DOHH2 (cell line): ENCODE results near the gene GABPA.
A peak's percentile ranks its signal among the peaks of the same experiment; 100 is the strongest.

Experiments used
- H3F3A ChIP-seq: fragments of 200-600 bp; sonication (generic), shearing (Covaris generic); 2 replicates; pipeline ENCODE4 v1.6.0; 2016; ENCODE audit warnings: antibody characterized with exemption, mild to moderate bottlenecking; ENCODE audit not compliant: control insufficient read depth, insufficient read depth
- H3K27ac ChIP-seq: fragments of 200-600 bp; sonication (generic); 2 replicates; pipeline ENCODE4 v1.5.1; 2014; ENCODE audit warnings: low read depth, mild to moderate bottlenecking, low read length, moderate library complexity
- H3K27me3 ChIP-seq: fragments of 200-600 bp; sonication (generic); 2 replicates; pipeline ENCODE4 v1.6.1; 2014; ENCODE audit warnings: mild to moderate bottlenecking, low read length, mixed read lengths; ENCODE audit not compliant: control insufficient read depth
- H3K36me3 ChIP-seq: fragments of 200-600 bp; sonication (generic); 2 replicates; pipeline ENCODE4 v1.6.1; 2014; ENCODE audit warnings: mild to moderate bottlenecking, low read length, moderate library complexity, mixed read lengths; ENCODE audit not compliant: control insufficient read depth
- H3K4me1 ChIP-seq: fragments of 200-600 bp; sonication (generic); 2 replicates; pipeline ENCODE4 v1.6.1; 2014; ENCODE audit warnings: mild to moderate bottlenecking, low read length, mixed read lengths; ENCODE audit not compliant: control insufficient read depth
- H3K4me2 ChIP-seq: fragments of 200-600 bp; sonication (generic); 2 replicates; pipeline ENCODE4 v1.6.0; 2014; ENCODE audit warnings: mild to moderate bottlenecking, low read length, moderate library complexity
- H3K4me3 ChIP-seq: fragments of 200-600 bp; sonication (generic); 2 replicates; pipeline ENCODE4 v1.5.1; 2014; ENCODE audit warnings: mild to moderate bottlenecking, low read length, mixed read lengths
- H3K79me2 ChIP-seq: fragments of 200-600 bp; sonication (generic); 2 replicates; pipeline ENCODE4 v1.6.1; 2014; ENCODE audit warnings: mild to moderate bottlenecking, low read length, mixed read lengths; ENCODE audit not compliant: control insufficient read depth
- H3K9me2 ChIP-seq: fragments of 200-600 bp; sonication (generic); replicated peaks from 2 replicates; pipeline ENCODE4 v1.6.1; 2014; ENCODE audit warnings: mild to moderate bottlenecking, low read length, mixed read lengths; ENCODE audit not compliant: control insufficient read depth
- H3K9me3 ChIP-seq: fragments of 200-600 bp; sonication (generic); 2 replicates; pipeline ENCODE4 v1.6.1; 2014; ENCODE audit warnings: antibody characterized with exemption, low read length, mixed read lengths; ENCODE audit not compliant: control insufficient read depth, insufficient read depth
- H4K20me1 ChIP-seq: fragments of 200-600 bp; sonication (generic); 2 replicates; pipeline ENCODE4 v1.6.0; 2014; ENCODE audit warnings: low read depth, mild to moderate bottlenecking, antibody characterized with exemption, low read length, moderate library complexity; ENCODE audit not compliant: control insufficient read depth, insufficient read depth
- EZH2phosphoT487 ChIP-seq: fragments of 200-600 bp; sonication (generic); IDR thresholded peaks from 2 replicates; pipeline ENCODE4 v1.6.1; 2017; ENCODE audit warnings: borderline replicate concordance, mild to moderate bottlenecking, antibody characterized with exemption, low read length, moderate library complexity, mixed read lengths
- TF ChIP-seq, protein P1 (sequence below): fragments of 200-600 bp; sonication (generic); IDR thresholded peaks from one replicate; pipeline ENCODE4 v1.5.1; 2014; ENCODE audit warnings: antibody characterized with exemption, mild to moderate bottlenecking, low read depth, low read length; ENCODE audit not compliant: poor library complexity, severe bottlenecking

GABPA gene

DNA sequence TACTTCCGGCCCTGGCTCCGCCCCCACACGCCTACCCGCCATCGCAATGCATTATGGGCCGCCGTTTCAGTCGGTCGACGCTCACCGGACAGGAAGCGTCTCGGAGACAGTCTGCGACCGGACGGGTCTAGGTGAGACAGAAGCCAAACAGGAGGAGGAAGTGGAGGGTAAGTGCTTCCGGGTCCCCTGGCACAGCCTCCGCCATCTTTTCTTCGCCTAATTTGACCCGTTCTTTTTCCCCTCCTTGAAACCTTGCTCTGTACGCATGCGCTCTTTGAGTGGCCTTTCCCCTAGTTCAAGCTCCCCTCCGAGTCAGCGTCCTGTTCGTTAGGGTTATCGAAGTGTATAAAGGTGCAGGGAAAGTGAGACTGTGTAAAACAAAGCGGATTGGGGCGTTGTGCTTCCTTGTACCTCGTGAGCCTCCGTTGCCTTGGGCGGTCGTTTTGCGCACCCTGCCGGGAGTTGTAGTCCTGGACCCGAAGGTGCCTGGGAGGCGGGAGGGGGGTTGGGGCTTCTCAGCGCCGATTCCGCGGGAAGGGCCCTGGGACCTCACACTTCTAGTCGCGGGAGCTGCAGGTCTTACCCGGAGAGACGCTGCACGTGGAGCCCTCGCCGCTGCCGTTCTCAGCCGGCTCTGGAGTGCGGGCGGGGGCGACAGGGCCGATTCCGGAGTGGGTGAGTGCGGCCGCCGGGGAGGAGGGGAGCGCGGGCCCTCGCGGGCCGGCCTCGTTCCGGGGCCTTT, at the start of gene GABPA, which contains the start of gene ATP5PF:
GABPA (plus strand) TSS at position 69 of the 742 bp plus-strand sequence. CDS start 6,627 bp downstream, outside the sequence.
ATP5PF (minus strand) TSS at position 1 of the 742 bp plus-strand sequence. CDS start 5,110 bp downstream, outside the sequence.
- Histone ChIP-seq H3K4me3 (peak within 1 kb of the TSS; percentile 98), H4K20me1 (0 out of 2 replicates have a peak, but pooled peaks cover 9% of the 10 kb centered on the region), H3K27ac (peak within 1 kb of the TSS; percentile 95), H3F3A (peaks cover 6% of the 10 kb centered on the region; the same call in 1 of the 2 replicates), H3K4me1 (peaks cover 56% of the 10 kb centered on the region), H3K4me2 (peak within 1 kb of the TSS; percentile 84), H3K27me3 (no peaks in the 10 kb centered on the region), H3K9me2 (no peaks in the 10 kb centered on the region), H3K79me2 (peaks cover 93% of the 10 kb centered on the region), H3K36me3 (peaks cover 51% of the 10 kb centered on the region), H3K9me3 (no peaks in the 10 kb centered on the region)
- no peak for TF ChIP-seq EZH2phosphoT487
- TF ChIP-seq, protein P1, sequence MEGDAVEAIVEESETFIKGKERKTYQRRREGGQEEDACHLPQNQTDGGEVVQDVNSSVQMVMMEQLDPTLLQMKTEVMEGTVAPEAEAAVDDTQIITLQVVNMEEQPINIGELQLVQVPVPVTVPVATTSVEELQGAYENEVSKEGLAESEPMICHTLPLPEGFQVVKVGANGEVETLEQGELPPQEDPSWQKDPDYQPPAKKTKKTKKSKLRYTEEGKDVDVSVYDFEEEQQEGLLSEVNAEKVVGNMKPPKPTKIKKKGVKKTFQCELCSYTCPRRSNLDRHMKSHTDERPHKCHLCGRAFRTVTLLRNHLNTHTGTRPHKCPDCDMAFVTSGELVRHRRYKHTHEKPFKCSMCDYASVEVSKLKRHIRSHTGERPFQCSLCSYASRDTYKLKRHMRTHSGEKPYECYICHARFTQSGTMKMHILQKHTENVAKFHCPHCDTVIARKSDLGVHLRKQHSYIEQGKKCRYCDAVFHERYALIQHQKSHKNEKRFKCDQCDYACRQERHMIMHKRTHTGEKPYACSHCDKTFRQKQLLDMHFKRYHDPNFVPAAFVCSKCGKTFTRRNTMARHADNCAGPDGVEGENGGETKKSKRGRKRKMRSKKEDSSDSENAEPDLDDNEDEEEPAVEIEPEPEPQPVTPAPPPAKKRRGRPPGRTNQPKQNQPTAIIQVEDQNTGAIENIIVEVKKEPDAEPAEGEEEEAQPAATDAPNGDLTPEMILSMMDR: no peak

DNA sequence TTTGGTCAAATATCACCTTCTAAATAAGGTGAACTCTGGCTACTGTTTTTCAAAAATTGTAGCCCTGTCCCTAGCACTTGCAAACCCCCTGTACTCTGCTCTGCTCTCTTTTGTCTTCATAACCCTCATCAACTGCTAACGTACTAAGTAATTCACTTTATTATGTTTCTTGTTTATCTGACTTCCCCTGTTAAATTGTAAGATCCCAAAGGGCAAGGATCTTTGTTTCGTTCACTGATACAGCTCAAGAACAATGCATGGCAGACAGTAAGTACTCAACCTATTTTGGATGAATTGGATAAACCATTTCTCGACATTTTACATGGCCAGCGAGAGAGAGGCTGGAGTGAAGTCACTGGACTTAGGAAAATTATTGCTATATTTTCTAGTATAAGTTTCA, 47.0 kb upstream of the GABPA start:
- H3K4me1 ChIP-seq: no peaks in the 10 kb centered on the region

DNA sequence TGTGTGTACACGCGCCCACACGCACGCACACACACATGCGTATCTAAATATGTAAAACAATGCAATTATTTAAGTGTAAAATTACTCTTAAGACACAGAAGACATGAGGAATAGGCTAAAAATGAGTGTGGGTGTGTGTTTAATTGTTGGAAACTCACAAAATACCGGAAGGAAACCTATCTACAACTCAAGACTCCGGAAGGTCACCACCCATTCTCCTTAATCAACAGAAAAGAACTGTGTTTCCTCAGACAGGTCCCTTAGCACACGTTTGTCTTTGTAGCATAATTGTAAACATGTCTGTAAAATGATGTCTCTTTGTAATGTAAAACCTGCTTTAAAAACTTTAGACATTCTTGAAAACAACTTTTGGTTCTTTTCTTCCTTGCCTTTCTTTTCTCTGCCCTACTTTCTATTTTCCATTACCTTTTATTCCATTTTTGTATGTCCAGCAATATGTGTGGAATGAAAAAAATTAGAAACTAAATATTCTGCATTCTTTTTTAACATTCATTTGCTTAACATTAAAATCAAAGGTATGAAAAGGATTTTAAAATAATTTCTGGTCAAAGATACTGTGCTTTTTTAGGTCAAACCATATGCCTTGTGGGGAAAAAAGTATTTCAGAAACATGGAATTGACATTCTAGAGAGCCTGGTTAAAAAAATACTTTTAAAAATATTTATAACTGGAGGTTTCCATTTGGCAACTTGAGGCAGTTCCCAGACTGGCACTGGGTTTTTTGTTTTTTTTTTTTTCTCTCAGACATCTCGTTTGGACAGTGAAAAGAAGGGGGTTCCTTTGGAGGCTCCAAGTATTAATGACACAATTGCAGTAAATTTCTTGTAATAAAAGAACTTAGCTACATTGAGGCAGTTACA, 46.3 kb upstream of the GABPA start:
- Histone ChIP-seq H3F3A (no peaks in the 10 kb centered on the region), H3K27me3 (no peaks in the 10 kb centered on the region), H3K9me3 (no peaks in the 10 kb centered on the region), H4K20me1 (no peaks in the 10 kb centered on the region), H3K79me2 (no peaks in the 10 kb centered on the region), H3K4me2 (no peak overlapping the region), H3K27ac (no peak overlapping the region), H3K9me2 (no peaks in the 10 kb centered on the region), H3K36me3 (no peaks in the 10 kb centered on the region), H3K4me1 (no peaks in the 10 kb centered on the region), H3K4me3 (no peak overlapping the region)
- no peak for TF ChIP-seq EZH2phosphoT487
- TF ChIP-seq, protein P1: no peak

More for the DNA sequence above, 47.0 kb upstream of the GABPA start:
- no peaks in the 10 kb centered on the region for H3K27me3 ChIP-seq
- H3K9me2 ChIP-seq: no peaks in the 10 kb centered on the region
- no peaks in the 10 kb centered on the region for H3K9me3 ChIP-seq
- no peaks in the 10 kb centered on the region for H3K36me3 ChIP-seq
- no peaks in the 10 kb centered on the region for H4K20me1 ChIP-seq
- TF ChIP-seq EZH2phosphoT487: no peak
- TF ChIP-seq, protein P1: no peak
- no peaks in the 10 kb centered on the region for H3K79me2 ChIP-seq
- no peaks in the 10 kb centered on the region for H3F3A ChIP-seq
- H3K4me3 ChIP-seq: no peak overlapping the region
- no peak overlapping the region for H3K27ac ChIP-seq
- no peak overlapping the region for H3K4me2 ChIP-seq
